Tongue (tissue), 2 donors: ENCODE data around the gene FES. TPM values are rescaled to one million over a fixed set of nuclear protein-coding genes. Genes with fewer than 3 reads are reported as not detected.
"Not testable (repeated sequence)": the region's sequence is repeated elsewhere in the genome, so short reads cannot be mapped to it uniquely, and the experiment has no call there.

Source experiments
- DNase-seq: peaks from one replicate; pipeline ENCODE4 v3.0.0-alpha.2; 2015
- total RNA-seq: library from RNA; depleted of rRNA; stranded (reverse); fragments of >200 nt; gene quantifications from one replicate; pipeline ENCODE4 v1.2.3, GENCODE V29; 2014

FES gene
- total RNA-seq, 1 donor from 2014 or later, result 40.1 TPM

GRCh38 chr15:90910441-90911301, 26.4 kb downstream of the FES start:
- no peak for DNase-seq

GRCh38 chr15:90911302-90911623, 27.0 kb downstream of the FES start:
- DNase-seq, result no peak

GRCh38 chr15:90911906-90912769, 27.8 kb downstream of the FES start:
- no peak for DNase-seq

- DNase-seq, result no peak
Observed at GRCh38 chr15:90912770-90913075, 28.4 kb downstream of the FES start.

- no peak for DNase-seq
Observed at GRCh38 chr15:90913398-90913944, 29.2 kb downstream of the FES start.

- DNase-seq, result no peak
Observed at GRCh38 chr15:90914305-90915080, 30.2 kb downstream of the FES start.

- DNase-seq, result peak; percentile 28
Observed at GRCh38 chr15:90915216-90915807, 31.0 kb downstream of the FES start.

GRCh38 chr15:90915808-90916440, 31.6 kb downstream of the FES start:
- no peak for DNase-seq

GRCh38 chr15:90916461-90916860, 32.2 kb downstream of the FES start:
- DNase-seq, result no peak

- no peak for DNase-seq
Observed at GRCh38 chr15:90917569-90917968, 33.3 kb downstream of the FES start.

- no peak for DNase-seq
Observed at GRCh38 chr15:90918034-90918788, 33.9 kb downstream of the FES start.

- no peak for DNase-seq
Observed at GRCh38 chr15:90918835-90919234, 34.5 kb downstream of the FES start.

- no peak for DNase-seq
Observed at GRCh38 chr15:90921887-90922286, 37.6 kb downstream of the FES start.

- DNase-seq, result not testable (repeated sequence)
Observed at GRCh38 chr15:90922712-90923322, 38.5 kb downstream of the FES start.

GRCh38 chr15:90924375-90924774, 40.1 kb downstream of the FES start:
- no peak for DNase-seq

- not testable (repeated sequence) for DNase-seq
Observed at GRCh38 chr15:90926766-90927165, 42.5 kb downstream of the FES start.

- not testable (repeated sequence) for DNase-seq
Observed at GRCh38 chr15:90928106-90928505, 43.8 kb downstream of the FES start.

- DNase-seq, result no peak
Observed at GRCh38 chr15:90929246-90930019, 45.1 kb downstream of the FES start.

- no peak for DNase-seq
Observed at GRCh38 chr15:90930861-90931574, 46.7 kb downstream of the FES start.
